Stimulated activated CD8-positive, alpha-beta memory T cell treated with anti-CD3 and anti-CD28 coated beads, Interleukin-12 subunit alpha, Interleukin-12 subunit beta, amount 100 ng/mL, for 1 hour (primary cell): ENCODE results near the gene KIAA1217.
"Not testable (repeated sequence)": the region's sequence is repeated elsewhere in the genome, so short reads cannot be mapped to it uniquely, and the experiment has no call there.

Experiments used
- DNase-seq: peaks from one replicate; pipeline ENCODE4 v3.0.0-alpha.2; 2020; ENCODE audit warnings: low read depth

Gene KIAA1217

GRCh38 chr10:24288581-24288980 is 79.6 kb downstream of the KIAA1217 start:
- DNase-seq = no peak

GRCh38 chr10:24289235-24289634 is 80.3 kb downstream of the KIAA1217 start:
- DNase-seq = no peak

GRCh38 chr10:24292304-24293293 is 83.7 kb downstream of the KIAA1217 start:
- no peak for DNase-seq

- DNase-seq = no peak
Measured at GRCh38 chr10:24299578-24300260, 90.8 kb downstream of the KIAA1217 start.

- no peak for DNase-seq
Measured at GRCh38 chr10:24303522-24304310, 94.8 kb downstream of the KIAA1217 start.

GRCh38 chr10:24305551-24306506 is 96.9 kb downstream of the KIAA1217 start:
- DNase-seq = no peak

GRCh38 chr10:24306507-24306875 is 97.6 kb downstream of the KIAA1217 start:
- DNase-seq = no peak

GRCh38 chr10:24307116-24307515 is 98.2 kb downstream of the KIAA1217 start:
- no peak for DNase-seq

- DNase-seq = no peak
Measured at GRCh38 chr10:24307696-24308485, 99.0 kb downstream of the KIAA1217 start.

GRCh38 chr10:24310104-24310503 is 101.2 kb downstream of the KIAA1217 start:
- no peak for DNase-seq

GRCh38 chr10:24311888-24312287 is 103.0 kb downstream of the KIAA1217 start:
- no peak for DNase-seq

- no peak for DNase-seq
Measured at GRCh38 chr10:24313283-24313682, 104.3 kb downstream of the KIAA1217 start.

- DNase-seq = no peak
Measured at GRCh38 chr10:24315211-24315610, 106.3 kb downstream of the KIAA1217 start.

GRCh38 chr10:24318517-24318916 is 109.6 kb downstream of the KIAA1217 start:
- no peak for DNase-seq

GRCh38 chr10:24320373-24320772 is 111.4 kb downstream of the KIAA1217 start:
- DNase-seq = no peak

- DNase-seq = no peak
Measured at GRCh38 chr10:24324651-24325050, 115.7 kb downstream of the KIAA1217 start.

- no peak for DNase-seq
Measured at GRCh38 chr10:24331457-24331856, 122.5 kb downstream of the KIAA1217 start.

GRCh38 chr10:24333736-24334135 is 124.8 kb downstream of the KIAA1217 start:
- DNase-seq = no peak

- DNase-seq = no peak
Measured at GRCh38 chr10:24334279-24334939, 125.5 kb downstream of the KIAA1217 start.

- DNase-seq = not testable (repeated sequence)
Measured at GRCh38 chr10:24337723-24338122, 128.8 kb downstream of the KIAA1217 start.
